Measurements from ENCODE around the gene PCBP3. TPM values are rescaled to one million over a fixed set of nuclear protein-coding genes. Genes with fewer than 3 reads are reported as not detected.

Gene PCBP3
- total and polyA plus RNA-seq, 2 of the 8 experiments (the other 6 are each of a cell fraction or from before 2014, with no cell fraction given): 3.5 to 6.3 TPM

- no peaks in the 10 kb centered on the region for H3K36me3 ChIP-seq (ENCODE audit: control insufficient read depth in 2 of 4, insufficient read depth in 4 of 4, low read length in 3 of 4)
- peaks cover 4 to 14% of the 10 kb centered on the region in 2 experiments; a peak in 2 of 4 replicates for H3K9me3 ChIP-seq (ENCODE audit: insufficient read depth in 2 of 2, low read depth in 1 of 2, low read length in 1 of 2)
- H3K4ac ChIP-seq (replicated peaks; ENCODE audit: insufficient read length, low read depth, low read length): no peak overlapping the region
- H4K8ac ChIP-seq (ENCODE audit: extremely low read depth, insufficient read depth, low read length): no peak overlapping the region
- no peak overlapping the region for H2BK20ac ChIP-seq (ENCODE audit: low read length)
- H4K20me1 ChIP-seq (replicated peaks in 1 of 2; ENCODE audit: control insufficient read depth in 1 of 2, insufficient read depth in 2 of 2, low read length in 2 of 2): peaks cover 0 to 3% of the 10 kb centered on the region in 2 experiments
- H3K56ac ChIP-seq (replicated peaks; ENCODE audit: insufficient read length, low read depth, low read length): no peak overlapping the region
- H3K14ac ChIP-seq (ENCODE audit: insufficient read length): no peak overlapping the region
- H4K91ac ChIP-seq (replicated peaks; ENCODE audit: insufficient read length, low read length): no peak overlapping the region
- ChIA-PET CTCF (ENCODE audit: partially characterized antibody) (interaction anchor here (1.3 to 4.9 kb wide), 7 partner anchors 8 to 222 kb away, joined by 4 to 37 read pairs (median 11); no protein-coding TSS in a partner anchor), POLR2A (ENCODE audit: partially characterized antibody) (no interaction called here)
- H4K5ac ChIP-seq (ENCODE audit: insufficient read length, low read depth, low read length): no peak overlapping the region
- H3K4me2 ChIP-seq (ENCODE audit: insufficient read depth in 1 of 2, low read depth in 2 of 2, low read length in 2 of 2): no peak overlapping the region
- no peak overlapping the region for H2BK15ac ChIP-seq (ENCODE audit: low read length)
- no peak overlapping the region for H2BK12ac ChIP-seq (ENCODE audit: low read depth, low read length)
- no peak overlapping the region for H3K18ac ChIP-seq (ENCODE audit: extremely low read depth, low read length)
- no peak overlapping the region for H2AK5ac ChIP-seq (ENCODE audit: low read depth, low read length)
- H3K79me2 ChIP-seq (ENCODE audit: control insufficient read depth in 1 of 2, insufficient read depth in 2 of 2, low read length in 2 of 2): no peaks in the 10 kb centered on the region
- H2BK120ac ChIP-seq (replicated peaks; ENCODE audit: low read depth, low read length): no peak overlapping the region
- FAIRE-seq: no peak
- DNase-seq (ENCODE audit: low read depth in 1 of 2, low spot score in 2 of 2): no peak
- no peak overlapping the region for H3K4me3 ChIP-seq (ENCODE audit: extremely low read depth in 1 of 4, insufficient read depth in 2 of 4, low read depth in 3 of 4, low read length in 4 of 4)
- H3K79me1 ChIP-seq (ENCODE audit: low read depth, low read length): no peaks in the 10 kb centered on the region
- H3K4me1 ChIP-seq (replicated peaks in 1 of 4; ENCODE audit: control insufficient read depth in 3 of 4, insufficient read depth in 4 of 4, low read length in 3 of 4): no peaks in the 10 kb centered on the region
- H2AFZ ChIP-seq (ENCODE audit: low read length): no peak overlapping the region
- H2BK5ac ChIP-seq (ENCODE audit: low read depth, low read length): no peak overlapping the region
- no peak overlapping the region for H3K23ac ChIP-seq (ENCODE audit: insufficient read length)
- TF ChIP-seq BCL11A (IDR thresholded peaks at IDR 0.05; ENCODE audit: low read depth in 2 of 2, low read length in 2 of 2): no peak
- no peak for TF ChIP-seq SIX5 (IDR thresholded peaks at IDR 0.05; ENCODE audit: low read depth, low read length)
- no peak for TF ChIP-seq TAF1 (IDR thresholded peaks at IDR 0.05; ENCODE audit: low read depth, low read length)
- TF ChIP-seq MAX (IDR thresholded peaks at IDR 0.05): no peak
- TF ChIP-seq CBX5 (IDR thresholded peaks at IDR 0.05; ENCODE audit: low read depth, low read length): no peak
- TF ChIP-seq POU5F1 (IDR thresholded peaks at IDR 0.05; ENCODE audit: low read depth, low read length): no peak
- TF ChIP-seq RXRA (IDR thresholded peaks at IDR 0.05; ENCODE audit: insufficient read depth, low read depth, low read length): no peak
- no peak for TF ChIP-seq EGR1 (IDR thresholded peaks at IDR 0.05; ENCODE audit: borderline replicate concordance, low read depth, low read length)
- no peak for TF ChIP-seq KDM4A (IDR thresholded peaks at IDR 0.05; ENCODE audit: low read depth, low read length, severe bottlenecking)
- TF ChIP-seq RNF2 (IDR thresholded peaks at IDR 0.05; ENCODE audit: borderline replicate concordance, low read depth, low read length, missing control alignments, poor library complexity, severe bottlenecking): no peak
- no peak for TF ChIP-seq TAF7 (optimal IDR thresholded peaks at IDR 0.05; ENCODE audit: borderline replicate concordance, low read depth, low read length)
- no peak for TF ChIP-seq GABPA (IDR thresholded peaks at IDR 0.05; ENCODE audit: borderline replicate concordance, insufficient read depth, low read length)
- TF ChIP-seq ATF3 (IDR thresholded peaks at IDR 0.05; ENCODE audit: insufficient read depth, low read depth, low read length): no peak
- no peaks in the 10 kb centered on the region for H3K23me2 ChIP-seq (ENCODE audit: low read depth, low read length)
- H3K27me3 ChIP-seq (replicated peaks in 1 of 4; ENCODE audit: control insufficient read depth in 3 of 4, extremely low read depth in 1 of 4, insufficient read depth in 3 of 4, low read length in 3 of 4): peaks cover 0 to 4% (median 0%) of the 10 kb centered on the region in 4 experiments; a peak in 2 of 7 replicates
- 81% methylated on average over 7 of the region's 7 CpGs; no CpG with 5 or more reads in 1 of the 2 experiments for WGBS, 2 experiments (ENCODE audit: extremely low coverage in 1 of 2, insufficient coverage in 1 of 2, insufficient read length in 1 of 2, insufficient replicate concordance in 2 of 2, low coverage in 1 of 2, low lambda C conversion rate in 2 of 2, missing lambda C conversion rate in 1 of 2)
- no peak overlapping the region for H3K27ac ChIP-seq (ENCODE audit: low read depth, low read length)
- H3K9ac ChIP-seq (replicated peaks in 1 of 4; ENCODE audit: extremely low read depth in 1 of 4, low read depth in 3 of 4, low read length in 3 of 4): no peak overlapping the region
Measured at GRCh38 chr21:45598109-45598508, 45.4 kb upstream of the PCBP3 start.
